ENCODE results near the gene ADARB2.
"Not testable (repeated sequence)": the region's sequence is repeated elsewhere in the genome, so short reads cannot be mapped to it uniquely, and the experiment has no call there.

ADARB2 gene

DNA sequence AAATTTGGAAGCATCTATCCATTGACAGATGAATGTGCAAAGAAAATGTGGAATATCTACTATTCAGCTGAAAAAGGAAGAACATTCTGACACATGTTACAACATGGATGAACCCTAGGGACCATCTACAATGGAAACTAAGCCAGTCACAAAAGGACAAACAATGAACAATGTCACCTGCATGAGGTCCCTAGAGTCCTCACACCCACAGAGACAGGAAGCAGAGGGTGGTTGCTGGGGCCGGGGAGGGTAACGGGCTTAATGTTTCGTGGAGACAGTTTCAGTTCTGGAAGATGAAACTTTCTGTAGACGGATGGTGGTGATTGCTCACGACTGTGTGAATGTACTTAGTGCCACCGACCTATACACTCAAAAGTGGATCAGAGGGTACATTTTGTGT, 282.9 kb downstream of the ADARB2 start:
- DNase-seq (ENCODE audit: insufficient read length, low spot score) (no peak), FAIRE-seq (no peak)

DNA sequence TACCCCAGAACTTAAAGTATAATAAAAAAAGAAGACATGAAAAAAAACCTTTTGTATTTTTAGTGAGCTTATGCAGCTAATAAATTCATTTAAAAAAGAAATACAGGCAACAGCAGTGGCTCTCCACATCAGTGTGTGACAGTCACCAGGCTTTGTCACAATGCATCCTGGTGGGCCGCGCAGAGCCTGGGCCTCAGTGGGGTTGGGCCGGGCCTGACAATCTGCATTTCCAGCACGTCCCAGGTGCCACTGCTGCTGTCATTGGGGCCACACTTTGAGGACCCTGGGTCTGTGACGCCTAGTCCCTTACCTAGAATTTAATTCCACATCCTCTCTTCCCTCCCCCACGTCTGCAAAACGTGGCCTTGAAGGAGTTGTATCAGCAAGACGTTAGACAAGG, 284.5 kb downstream of the ADARB2 start:
- DNase-seq (ENCODE audit: insufficient read length, low spot score) (no peak), FAIRE-seq (no peak)

DNA sequence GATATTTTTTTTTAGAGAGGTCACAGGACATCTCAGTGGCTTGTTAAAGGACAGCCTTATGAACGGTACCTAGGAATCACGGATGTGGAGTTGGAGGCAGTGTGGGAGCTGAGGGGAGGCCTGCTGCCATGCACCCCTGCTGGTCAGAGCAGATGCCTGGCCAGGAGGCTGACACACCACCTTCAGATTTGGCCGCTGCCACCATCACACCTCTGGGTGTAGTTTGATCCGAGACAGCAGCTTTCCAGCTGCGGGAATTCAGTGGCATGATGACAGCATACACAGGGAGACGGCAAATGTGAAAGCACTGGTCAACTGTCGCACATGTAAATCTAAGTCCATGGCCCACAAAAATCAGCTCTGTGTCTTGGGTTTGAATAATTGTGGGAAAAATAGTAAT, 285.4 kb downstream of the ADARB2 start:
- FAIRE-seq (no peak), DNase-seq (ENCODE audit: insufficient read length, low spot score) (no peak)

- DNase-seq (ENCODE audit: insufficient read length, low spot score) = no peak
- no peak for FAIRE-seq
Observed at GRCh38 chr10:1451362-1451888, 285.9 kb downstream of the ADARB2 start.

DNA sequence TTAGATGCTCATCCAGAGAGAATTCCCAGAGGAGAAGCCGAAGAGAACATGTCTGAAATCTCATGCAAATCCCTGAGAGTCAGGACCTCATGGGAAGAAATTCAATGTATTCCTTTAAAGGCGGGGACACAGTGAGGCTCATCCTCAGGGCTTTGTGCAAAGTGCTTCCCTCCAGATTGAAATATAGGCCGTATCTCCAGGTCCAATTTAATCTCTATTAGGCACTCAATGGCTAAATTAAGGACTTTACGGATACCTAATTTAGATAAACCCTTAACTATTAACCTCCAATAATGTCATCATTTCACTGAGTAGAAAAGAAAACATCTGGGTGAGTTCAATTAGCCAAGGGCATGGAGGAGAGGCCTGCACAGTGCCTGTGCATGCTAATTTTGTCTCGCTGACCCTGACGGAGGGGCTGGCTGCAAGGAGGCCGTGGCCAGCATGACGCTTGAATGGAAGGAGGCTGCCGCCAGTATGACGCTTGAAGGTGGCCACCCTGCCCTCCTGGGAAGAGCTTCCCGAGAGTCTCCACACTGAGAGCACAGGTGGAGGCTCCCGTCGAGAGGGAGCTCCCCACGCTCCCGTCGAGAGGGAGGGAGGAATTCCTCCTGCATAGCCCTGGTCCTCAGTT, 287.6 kb downstream of the ADARB2 start:
- DNase-seq (ENCODE audit: insufficient read length, low spot score) = no peak
- no peak for FAIRE-seq

DNA sequence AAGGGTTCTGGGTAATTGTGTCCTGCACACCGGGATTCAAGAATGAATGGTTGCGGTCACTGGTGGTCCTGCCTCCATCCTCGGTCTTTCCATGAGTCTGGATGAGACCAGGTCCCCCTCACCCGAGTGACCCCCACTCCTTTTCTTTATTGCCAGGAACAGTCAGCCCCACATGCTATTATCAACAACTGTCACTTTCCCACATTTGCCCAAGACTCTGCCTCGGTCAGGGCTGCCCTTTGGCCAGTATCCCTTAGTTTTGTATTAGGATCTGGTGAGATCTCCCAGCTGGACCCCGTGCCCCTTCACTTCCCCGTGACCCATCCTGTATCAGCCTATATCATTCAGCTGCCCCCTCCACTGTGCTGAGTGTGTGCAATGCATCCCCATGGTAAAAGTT, 288.3 kb downstream of the ADARB2 start:
- FAIRE-seq = no peak

GRCh38 chr10:1448252-1448930, 288.9 kb downstream of the ADARB2 start:
- no peak for DNase-seq (ENCODE audit: insufficient read length, low spot score)
- FAIRE-seq = no peak

More for the DNA sequence above, 288.3 kb downstream of the ADARB2 start:
- DNase-seq (ENCODE audit: insufficient read length, low spot score) = no peak

- DNase-seq (ENCODE audit: insufficient read length, low spot score) (no peak), FAIRE-seq (peak; percentile 51)
Observed at GRCh38 chr10:1444826-1445225, 292.5 kb downstream of the ADARB2 start.

DNA sequence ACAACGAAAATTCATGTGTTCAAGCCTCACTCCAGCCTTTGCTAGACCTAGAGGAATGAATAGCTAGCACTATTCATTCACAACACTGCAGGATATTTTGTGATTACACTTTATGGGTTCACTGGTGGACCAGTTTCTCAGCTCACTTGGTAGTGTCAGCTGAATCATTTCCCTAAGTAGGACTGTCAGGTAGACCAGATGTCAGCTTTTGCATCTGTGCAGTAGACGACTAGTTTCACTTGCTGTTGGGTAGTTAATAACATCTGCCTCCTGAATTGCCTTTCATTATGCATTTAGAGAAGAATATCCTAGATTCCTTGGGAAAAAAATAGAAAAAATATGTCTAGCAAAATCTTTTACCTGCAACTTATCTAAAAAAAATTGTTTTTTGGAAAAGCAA, 296.4 kb downstream of the ADARB2 start:
- FAIRE-seq (no peak), DNase-seq (ENCODE audit: insufficient read length, low spot score) (no peak)

DNA sequence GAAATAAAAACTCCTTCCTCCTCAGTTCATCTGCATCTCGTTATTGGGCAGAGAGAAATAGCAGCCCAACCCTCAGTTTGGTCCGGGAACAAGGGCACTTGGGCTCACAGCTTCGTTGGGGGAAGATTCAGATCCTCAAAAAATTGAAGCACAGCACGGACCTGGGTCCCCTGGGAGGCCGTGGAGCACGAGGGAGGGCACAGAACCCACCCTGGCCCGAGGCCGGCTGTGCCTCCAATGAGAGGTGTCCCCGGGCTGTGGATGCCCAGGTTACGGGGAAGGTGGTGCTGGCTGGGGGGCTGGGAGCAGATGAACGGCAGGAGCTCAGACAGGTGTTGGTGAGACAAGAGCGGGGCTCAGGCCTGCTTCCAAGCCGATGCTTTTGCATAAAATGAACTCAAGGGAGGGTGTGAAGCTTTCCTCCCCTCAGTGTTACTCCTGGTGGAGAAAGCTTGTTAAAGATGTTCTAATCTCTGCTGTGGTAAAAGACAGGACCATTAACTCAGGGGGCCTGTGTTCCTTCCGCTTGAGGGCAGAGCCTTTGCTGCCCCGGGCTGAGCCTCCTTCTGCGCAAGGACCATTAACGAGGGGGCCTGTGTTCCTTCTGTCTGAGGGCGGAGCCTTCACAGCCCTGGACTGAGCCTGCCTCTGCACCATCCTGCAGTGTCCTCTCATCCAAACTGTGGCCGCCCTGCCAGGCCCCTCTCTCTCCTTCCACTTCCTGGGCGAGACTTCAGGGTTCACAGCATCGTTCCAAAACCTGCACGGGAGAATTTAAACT, 302.2 kb downstream of the ADARB2 start:
- DNase-seq (ENCODE audit: insufficient read length, low spot score) = no peak
- FAIRE-seq = no peak

- no peak for DNase-seq (ENCODE audit: insufficient read length, low spot score)
- no peak for FAIRE-seq
Observed at GRCh38 chr10:1434202-1434601, 303.1 kb downstream of the ADARB2 start.

GRCh38 chr10:1432161-1432560, 305.2 kb downstream of the ADARB2 start:
- no peak for FAIRE-seq
- no peak for DNase-seq (ENCODE audit: insufficient read length, low spot score)

DNA sequence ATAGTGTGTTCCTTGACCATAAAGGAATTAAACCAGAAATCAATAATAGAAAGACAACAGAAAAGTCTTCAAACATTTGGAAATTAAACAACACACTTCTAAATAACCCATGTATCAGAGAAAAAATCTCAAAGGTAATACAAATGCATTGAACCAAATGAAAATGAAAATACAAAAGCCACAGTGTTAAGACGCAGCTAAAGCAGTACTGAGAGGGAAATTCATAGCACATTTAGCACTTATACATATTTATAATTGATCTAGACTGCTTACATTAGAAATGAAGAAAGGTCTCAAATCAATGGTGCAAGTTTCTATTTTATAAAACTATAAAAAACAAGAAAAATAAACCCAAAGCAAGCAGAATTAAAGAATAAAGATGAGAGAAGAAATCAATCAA, 306.1 kb downstream of the ADARB2 start:
- DNase-seq (ENCODE audit: insufficient read length, low spot score) (no peak), FAIRE-seq (no peak)

DNA sequence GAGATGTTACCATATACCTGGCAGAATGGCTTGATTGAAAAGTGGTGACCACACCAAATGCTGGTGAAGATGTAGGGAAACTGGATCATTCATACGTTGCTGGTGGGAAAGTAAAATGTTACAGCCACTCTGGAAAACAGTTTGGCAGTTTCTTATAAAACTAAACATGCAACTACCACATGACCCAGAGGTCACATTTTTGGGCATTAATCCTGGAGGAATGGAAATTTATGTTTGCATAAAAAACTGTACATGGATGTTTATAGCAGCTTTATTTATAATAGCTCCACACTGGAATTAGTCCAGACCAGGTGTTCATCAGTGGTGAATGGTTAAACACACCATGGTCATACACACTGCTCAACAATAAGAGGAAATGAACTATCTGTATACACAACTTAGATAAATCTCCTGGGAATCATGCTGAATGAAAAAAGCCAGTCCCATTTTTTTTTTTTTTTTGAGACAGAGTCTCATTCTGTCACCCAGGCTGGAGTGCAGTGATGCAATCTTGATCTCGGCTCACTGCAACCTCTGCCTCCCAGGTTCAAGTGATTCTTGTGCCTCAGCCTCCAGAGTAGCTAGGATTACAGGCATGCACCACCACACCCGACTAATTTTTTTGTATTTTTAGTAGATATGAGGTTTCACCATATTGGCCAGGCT, 309.7 kb downstream of the ADARB2 start:
- not testable (repeated sequence) for DNase-seq (ENCODE audit: insufficient read length, low spot score); FAIRE-seq

DNA sequence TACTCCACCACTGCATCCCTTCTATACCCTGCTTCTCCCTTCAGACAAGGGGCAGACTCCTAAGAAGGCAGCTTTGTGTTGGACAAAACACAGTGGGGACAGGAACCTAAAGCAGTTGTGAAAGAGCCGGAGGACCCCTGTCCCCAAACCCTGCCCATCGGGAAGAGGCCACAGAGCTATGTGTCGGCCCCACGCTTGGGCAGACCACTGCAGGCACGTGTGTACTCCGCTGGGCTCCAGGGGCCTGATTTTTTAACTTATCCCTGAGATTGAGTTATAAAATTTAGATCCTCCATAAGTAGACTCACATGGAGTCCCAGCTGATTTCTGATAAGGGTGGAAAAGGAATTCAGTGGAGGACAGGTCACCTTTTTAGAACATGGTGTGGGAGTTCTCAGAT, 310.5 kb downstream of the ADARB2 start:
- FAIRE-seq = no peak
- no peak for DNase-seq (ENCODE audit: insufficient read length, low spot score)

DNA sequence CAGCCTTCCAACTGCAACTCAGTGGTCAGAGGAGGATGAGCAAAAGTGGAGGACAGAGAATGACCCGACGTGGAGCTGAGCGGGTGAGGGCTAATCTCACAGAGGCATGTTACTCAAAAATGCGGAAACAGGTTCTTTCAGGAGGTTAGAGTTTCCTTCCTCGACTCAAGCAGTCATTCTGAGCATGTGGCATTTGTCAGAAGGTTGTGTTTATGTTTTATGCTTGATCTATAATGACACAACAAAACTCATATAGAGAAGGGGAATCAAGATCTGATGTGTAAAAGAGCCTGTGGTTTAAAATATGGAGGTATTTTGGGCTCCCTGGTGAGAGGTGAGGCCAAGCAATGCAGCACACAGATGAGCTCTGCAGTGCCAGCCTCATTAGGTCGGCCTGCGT, 311.4 kb downstream of the ADARB2 start:
- no peak for FAIRE-seq

GRCh38 chr10:1424648-1425047, 312.7 kb downstream of the ADARB2 start:
- FAIRE-seq = no peak

More for the DNA sequence above, 311.4 kb downstream of the ADARB2 start:
- no peak for DNase-seq (ENCODE audit: insufficient read length, low spot score)

DNA sequence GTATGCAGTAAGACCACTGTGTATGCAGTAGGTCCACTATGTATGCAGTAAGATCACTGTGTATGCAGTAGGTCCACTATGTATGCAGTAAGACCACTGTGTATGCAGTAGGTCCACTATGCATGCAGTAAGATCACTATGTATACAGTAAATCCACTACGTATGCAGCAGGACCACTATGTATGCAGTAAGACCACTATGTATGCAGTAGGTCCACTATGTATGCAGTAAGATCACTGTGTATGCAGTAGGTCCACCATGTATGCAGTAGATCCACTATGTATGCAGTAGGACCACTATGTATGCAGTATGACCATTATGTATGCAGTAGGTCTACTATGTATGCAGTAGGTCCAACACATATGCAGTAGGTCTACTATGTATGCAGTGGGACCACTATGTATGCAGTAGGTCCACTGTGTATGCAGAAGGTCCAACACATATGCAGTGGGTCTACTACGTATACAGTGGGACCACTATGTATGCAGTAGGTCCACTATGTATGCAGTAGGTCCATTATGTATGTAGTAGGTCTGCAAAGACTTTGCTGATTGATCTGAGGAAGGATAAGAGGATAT, 313.6 kb downstream of the ADARB2 start:
- DNase-seq (ENCODE audit: insufficient read length, low spot score) (no peak), FAIRE-seq (no peak)

More at GRCh38 chr10:1424648-1425047, 312.7 kb downstream of the ADARB2 start:
- DNase-seq (ENCODE audit: insufficient read length, low spot score) = no peak

DNA sequence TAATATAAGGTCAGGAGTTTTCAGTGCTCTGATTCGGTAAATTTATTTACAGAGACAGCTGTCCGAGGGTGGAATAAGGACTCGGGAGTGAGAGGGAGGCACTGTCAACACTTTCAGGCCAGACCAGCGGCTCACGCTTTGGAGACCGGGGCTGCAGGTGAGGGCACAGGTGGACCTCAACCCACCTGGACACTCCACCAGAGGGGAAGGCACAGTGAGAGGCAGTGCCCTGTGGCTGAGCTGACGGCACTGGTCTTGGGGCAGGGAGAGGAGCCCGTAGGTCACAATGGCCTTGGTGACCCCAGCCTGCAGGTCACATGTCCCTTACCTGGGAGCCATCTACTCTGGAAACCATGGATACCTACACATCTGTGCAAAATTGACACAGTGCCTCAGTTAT, 315.1 kb downstream of the ADARB2 start:
- no peak for DNase-seq (ENCODE audit: insufficient read length, low spot score)
- FAIRE-seq = no peak

DNA sequence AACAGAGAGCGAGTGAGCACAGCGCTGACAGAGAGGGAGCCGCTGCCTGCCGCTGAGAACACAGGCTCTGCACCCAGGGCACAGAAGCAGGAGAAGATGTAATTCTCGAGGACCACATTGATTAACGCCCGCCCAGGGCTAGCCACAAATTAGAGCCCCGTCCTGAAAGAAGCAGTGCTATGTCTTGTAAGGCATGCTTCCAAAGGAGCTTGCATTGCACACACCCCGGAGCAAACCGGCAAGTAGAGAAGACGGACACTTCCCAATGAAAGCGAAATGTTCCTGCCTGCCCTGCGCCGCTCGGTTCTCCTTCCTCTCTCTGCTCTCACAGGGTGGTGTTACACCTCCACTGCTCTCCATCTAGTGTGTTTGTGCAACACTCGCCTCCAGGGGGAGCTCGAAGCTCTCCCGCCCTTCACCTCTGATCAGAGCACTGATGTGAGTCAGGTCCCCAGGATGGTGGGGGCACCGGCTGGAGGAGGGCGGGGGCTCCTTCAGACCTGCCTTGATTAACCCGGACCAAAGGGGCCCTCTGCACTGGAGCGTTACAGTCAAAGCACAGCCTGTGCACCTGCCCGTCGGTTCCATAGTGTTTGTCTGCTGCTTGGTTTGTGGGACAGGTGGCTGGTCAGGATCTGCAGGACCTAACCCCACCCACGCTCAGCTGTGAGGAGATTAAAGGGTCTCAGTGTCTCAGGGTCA, 316.5 kb downstream of the ADARB2 start:
- FAIRE-seq = peak; percentile 92

More for the DNA sequence above, 316.5 kb downstream of the ADARB2 start:
- DNase-seq (ENCODE audit: insufficient read length, low spot score) = peak; percentile 69
